ENCODE results near the gene ATOH8. TPM values are rescaled to one million over a fixed set of nuclear protein-coding genes. Genes with fewer than 3 reads are reported as not detected.

ATOH8 gene
- total RNA-seq, 4 donors from 2014 or later: 13.2 to 83.0 (median 45.3) TPM

DNA sequence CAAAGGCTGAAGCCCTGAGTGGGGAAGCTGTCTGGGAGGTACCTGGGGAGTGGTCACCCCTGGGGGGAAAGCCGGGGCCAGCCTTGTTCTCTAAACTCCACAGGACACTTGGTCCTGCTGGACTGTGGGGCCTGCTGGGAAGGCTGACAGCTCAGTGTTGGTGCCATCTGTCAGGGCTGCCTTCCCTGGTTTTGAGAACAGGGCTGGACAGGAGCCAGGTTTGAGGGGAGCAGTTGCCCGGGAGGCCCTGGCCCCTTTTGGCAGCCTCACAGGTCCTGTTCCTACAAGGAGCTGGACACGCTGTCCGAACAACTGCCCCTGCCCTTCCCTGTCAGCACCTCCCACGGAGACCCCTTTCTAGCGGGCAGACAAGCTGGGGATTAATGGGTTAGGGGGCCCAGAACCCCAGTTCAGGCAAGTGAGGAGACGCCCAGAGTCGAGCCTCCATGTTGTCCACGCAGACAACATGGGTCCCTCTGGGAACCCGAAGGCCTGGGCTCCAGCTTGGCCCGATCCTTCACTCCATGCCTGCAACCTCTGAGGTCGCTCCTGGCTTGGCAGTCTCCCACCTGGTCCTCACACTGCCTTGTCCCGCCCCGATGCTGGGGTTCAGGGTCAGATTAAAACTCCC, 40.8 kb downstream of the ATOH8 start:
- no peak for DNase-seq

DNA sequence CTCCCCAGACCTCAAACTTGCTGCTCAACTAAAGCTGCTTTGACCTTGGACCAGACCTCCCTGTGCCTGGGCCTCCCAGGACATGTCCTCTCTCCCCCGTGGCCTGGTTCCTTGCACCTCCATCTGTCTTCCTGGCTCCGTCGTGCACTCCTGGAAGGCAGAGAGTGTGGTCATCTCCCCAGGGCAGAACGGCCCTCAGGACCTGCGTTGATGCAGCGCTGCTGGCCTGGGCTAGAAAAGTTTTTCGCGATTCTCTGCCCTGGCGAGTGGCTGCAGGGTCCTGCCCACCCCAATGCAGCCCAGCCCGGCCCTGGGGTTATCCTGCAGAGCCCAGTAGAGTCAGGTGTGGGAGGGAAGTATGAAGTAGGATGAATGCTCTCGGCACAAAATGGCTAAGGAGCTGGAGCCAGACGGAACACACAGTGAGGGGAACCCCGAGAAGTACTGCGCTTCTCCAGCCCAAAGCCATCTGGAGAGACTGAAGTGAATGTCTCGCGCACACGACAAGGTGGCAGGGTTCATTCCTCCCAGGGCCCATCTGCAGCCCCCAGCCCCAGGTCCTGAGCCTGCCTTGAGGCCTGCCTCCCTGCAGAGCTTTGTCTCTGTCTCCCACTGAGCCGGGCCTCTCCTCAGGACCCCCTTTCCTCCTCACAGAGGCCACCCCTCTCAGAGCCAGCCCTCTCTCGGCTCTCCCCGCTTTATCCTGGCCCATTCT, 41.7 kb downstream of the ATOH8 start:
- no peaks in the 10 kb centered on the region for H3K27me3 ChIP-seq
- TF ChIP-seq, protein P1, sequence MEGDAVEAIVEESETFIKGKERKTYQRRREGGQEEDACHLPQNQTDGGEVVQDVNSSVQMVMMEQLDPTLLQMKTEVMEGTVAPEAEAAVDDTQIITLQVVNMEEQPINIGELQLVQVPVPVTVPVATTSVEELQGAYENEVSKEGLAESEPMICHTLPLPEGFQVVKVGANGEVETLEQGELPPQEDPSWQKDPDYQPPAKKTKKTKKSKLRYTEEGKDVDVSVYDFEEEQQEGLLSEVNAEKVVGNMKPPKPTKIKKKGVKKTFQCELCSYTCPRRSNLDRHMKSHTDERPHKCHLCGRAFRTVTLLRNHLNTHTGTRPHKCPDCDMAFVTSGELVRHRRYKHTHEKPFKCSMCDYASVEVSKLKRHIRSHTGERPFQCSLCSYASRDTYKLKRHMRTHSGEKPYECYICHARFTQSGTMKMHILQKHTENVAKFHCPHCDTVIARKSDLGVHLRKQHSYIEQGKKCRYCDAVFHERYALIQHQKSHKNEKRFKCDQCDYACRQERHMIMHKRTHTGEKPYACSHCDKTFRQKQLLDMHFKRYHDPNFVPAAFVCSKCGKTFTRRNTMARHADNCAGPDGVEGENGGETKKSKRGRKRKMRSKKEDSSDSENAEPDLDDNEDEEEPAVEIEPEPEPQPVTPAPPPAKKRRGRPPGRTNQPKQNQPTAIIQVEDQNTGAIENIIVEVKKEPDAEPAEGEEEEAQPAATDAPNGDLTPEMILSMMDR (IDR thresholded peaks at IDR 0.05): no peak
- TF ChIP-seq POLR2A (IDR thresholded peaks at IDR 0.05): no peak
- H3K36me3 ChIP-seq: no peaks in the 10 kb centered on the region
- no peak overlapping the region for H3K4me3 ChIP-seq
- peaks cover 5 to 42% of the 10 kb centered on the region in 2 donors for H3K4me1 ChIP-seq
- DNase-seq: no peak
- intact Hi-C loops (cut with DNase I; ENCODE audit: low total_unique reads): loop anchor here (5.0 kb wide), 1 partner anchor 63 kb away; no protein-coding TSS in a partner anchor
- peak overlapping the region; percentile 49 to 84 for H3K27ac ChIP-seq
- no peaks in the 10 kb centered on the region for H3K9me3 ChIP-seq

More for the DNA sequence above, 40.8 kb downstream of the ATOH8 start:
- H3K4me1 ChIP-seq: peaks cover 5 to 42% of the 10 kb centered on the region in 2 donors
- H3K36me3 ChIP-seq: no peaks in the 10 kb centered on the region
- peak overlapping the region; percentile 84 to 91 for H3K27ac ChIP-seq
- no peak overlapping the region for H3K4me3 ChIP-seq
- intact Hi-C loops (cut with DNase I; ENCODE audit: low total_unique reads): loop anchor here (5.0 kb wide), 1 partner anchor 62 kb away; no protein-coding TSS in a partner anchor
- H3K27me3 ChIP-seq: no peaks in the 10 kb centered on the region
- no peaks in the 10 kb centered on the region for H3K9me3 ChIP-seq
- TF ChIP-seq, protein P1 (IDR thresholded peaks at IDR 0.05): no peak
- TF ChIP-seq POLR2A (IDR thresholded peaks at IDR 0.05): no peak

DNA sequence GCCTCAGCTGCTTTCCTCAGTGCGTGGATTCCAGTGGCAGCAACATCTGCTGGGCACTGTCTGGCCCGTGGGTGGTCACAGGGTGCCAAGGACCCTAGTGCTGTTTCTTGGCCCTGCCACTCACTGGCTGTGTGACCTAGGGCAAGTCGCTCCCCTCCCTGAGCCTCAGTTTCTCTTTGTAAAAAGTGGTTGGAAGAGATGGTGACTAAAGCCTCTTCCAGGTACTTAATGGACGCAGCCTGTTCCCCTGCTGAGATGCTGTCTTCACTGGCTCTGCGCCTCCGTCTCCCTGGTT, 42.2 kb downstream of the ATOH8 start:
- H3K27me3 ChIP-seq: no peaks in the 10 kb centered on the region
- no peaks in the 10 kb centered on the region for H3K36me3 ChIP-seq
- peak overlapping the region; percentile 49 to 84 for H3K27ac ChIP-seq
- H3K4me1 ChIP-seq: peaks cover 5 to 42% of the 10 kb centered on the region in 2 donors
- intact Hi-C loops (cut with DNase I; ENCODE audit: low total_unique reads): loop anchor here (5.0 kb wide), 1 partner anchor 64 kb away; no protein-coding TSS in a partner anchor
- H3K4me3 ChIP-seq: no peak overlapping the region
- no peak for TF ChIP-seq POLR2A (IDR thresholded peaks at IDR 0.05)
- TF ChIP-seq, protein P1 (IDR thresholded peaks at IDR 0.05): no peak
- no peaks in the 10 kb centered on the region for H3K9me3 ChIP-seq
- peak; percentile 32 to 45 for DNase-seq

DNA sequence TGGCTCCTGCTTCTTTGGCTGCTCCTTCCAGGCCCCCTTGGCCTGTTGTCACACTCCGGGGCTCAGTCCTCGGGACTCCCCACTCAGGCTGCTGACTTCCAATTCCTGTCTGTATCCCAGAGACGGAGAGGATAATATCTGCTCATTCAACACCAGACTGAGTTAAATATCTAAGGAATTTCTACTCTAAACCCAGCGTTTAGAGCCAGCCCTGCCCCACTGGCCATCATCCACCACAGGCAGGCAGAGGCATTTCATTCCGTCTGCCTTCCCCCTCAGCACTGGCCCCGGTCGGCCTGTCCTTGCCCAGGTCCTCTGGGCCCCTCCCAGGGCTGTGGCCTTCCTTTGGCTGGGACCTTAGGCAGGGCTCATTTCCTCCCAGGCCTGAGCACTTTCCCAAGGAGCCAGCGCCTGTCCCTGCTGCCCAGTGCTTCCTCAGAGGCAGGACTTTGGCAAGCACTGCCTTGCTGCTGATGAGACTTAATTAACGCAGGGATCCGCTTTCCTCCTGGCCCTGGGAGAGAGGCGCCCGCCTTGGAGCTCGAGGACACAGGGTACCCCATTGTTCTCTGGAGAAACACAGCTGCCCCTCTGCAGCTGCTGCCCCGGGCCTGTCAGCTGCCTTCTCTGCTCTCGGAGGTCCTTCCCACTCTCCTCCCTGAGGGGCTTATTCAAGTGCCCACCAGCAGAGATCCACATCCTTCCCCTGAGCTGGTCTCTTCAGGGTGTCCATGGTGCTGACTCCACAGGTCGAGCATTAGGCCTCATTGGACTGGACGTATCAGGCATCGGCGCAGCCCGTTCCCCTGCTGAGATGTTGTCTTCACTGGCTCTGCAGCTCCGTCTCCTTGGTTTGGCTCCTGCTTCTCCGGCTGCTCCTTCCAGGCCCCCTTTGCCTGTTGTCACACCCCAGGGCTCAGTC, 42.8 kb downstream of the ATOH8 start:
- intact Hi-C loops (cut with DNase I; ENCODE audit: low total_unique reads): loop anchor here (5.0 kb wide), 1 partner anchor 64 kb away; no protein-coding TSS in a partner anchor
- Histone ChIP-seq H3K4me3 (no peak overlapping the region), H3K36me3 (no peaks in the 10 kb centered on the region), H3K27me3 (no peaks in the 10 kb centered on the region), H3K27ac (peak overlapping the region; percentile 49 to 84), H3K9me3 (no peaks in the 10 kb centered on the region), H3K4me1 (peaks cover 5 to 42% of the 10 kb centered on the region in 2 donors)
- peak; percentile 28 to 44 for DNase-seq
- TF ChIP-seq, protein P1 (IDR thresholded peaks at IDR 0.05): no peak
- no peak for TF ChIP-seq POLR2A (IDR thresholded peaks at IDR 0.05)

All from uterus (tissue), 4 donors.